SK-N-SH treated with all-trans-retinoic acid at 6 μM for 48 hours (cell line): Measurements from ENCODE around the gene RPL19.

Experiments used
- ATAC-seq: fragments of 200-7000 bp; cut with Tn5 transposase; 3 replicates; pipeline ENCODE4 v1.9.1; 2020; ENCODE audit warnings: mild to moderate bottlenecking, moderate library complexity
- ARNTL ChIP-seq: fragments of 450-650 bp; formaldehyde crosslinking; IDR thresholded peaks from 2 replicates; pipeline ENCODE4 v1.5.0; 2020; ENCODE audit warnings: low read depth, mild to moderate bottlenecking, moderate library complexity, borderline replicate concordance
- BACH2 ChIP-seq: fragments of 250-450 bp; sonication (Bioruptor Pico); IDR thresholded peaks from 2 replicates; pipeline ENCODE4 v1.9.0; 2021; ENCODE audit warnings: mild to moderate bottlenecking, borderline replicate concordance
- CSDC2 ChIP-seq: fragments of 250-450 bp; sonication (Bioruptor Pico); IDR thresholded peaks from 2 replicates; pipeline ENCODE4 v1.5.0; 2020; ENCODE audit warnings: mild to moderate bottlenecking, moderate library complexity
- ESRRG ChIP-seq: fragments of 250-450 bp; sonication (Bioruptor Pico); IDR thresholded peaks from 2 replicates; pipeline ENCODE4 v1.6.1; 2021; ENCODE audit warnings: mild to moderate bottlenecking
- GLIS3 ChIP-seq: fragments of 250-450 bp; sonication (Bioruptor Pico); IDR thresholded peaks from 2 replicates; pipeline ENCODE4 v1.5.0; 2020; ENCODE audit warnings: mild to moderate bottlenecking, moderate library complexity
- ISL1 ChIP-seq: fragments of 250-450 bp; sonication (Bioruptor Pico); IDR thresholded peaks from 2 replicates; pipeline ENCODE4 v2.1.2; 2022; ENCODE audit warnings: mild to moderate bottlenecking, moderate library complexity
- OSR1 ChIP-seq: fragments of 250-450 bp; sonication (Bioruptor Pico); IDR thresholded peaks from 2 replicates; pipeline ENCODE4 v1.8.0; 2022; ENCODE audit warnings: moderate library complexity, mild to moderate bottlenecking, inconsistent platforms
- PPARA ChIP-seq: fragments of 250-450 bp; sonication (Bioruptor Pico); IDR thresholded peaks from 2 replicates; pipeline ENCODE4 v1.5.0; 2020; ENCODE audit warnings: mild to moderate bottlenecking, borderline replicate concordance
- RARB ChIP-seq: fragments of 250-450 bp; sonication (Bioruptor Pico); IDR thresholded peaks from 2 replicates; pipeline ENCODE4 v1.8.0; 2021; ENCODE audit warnings: mild to moderate bottlenecking, moderate library complexity
- SNAI2 ChIP-seq: fragments of 250-450 bp; sonication (Bioruptor Pico); IDR thresholded peaks from 2 replicates; pipeline ENCODE4 v1.5.0; 2020; ENCODE audit warnings: mild to moderate bottlenecking, moderate library complexity
- TOX ChIP-seq: fragments of 250-450 bp; sonication (Bioruptor Pico); IDR thresholded peaks from 2 replicates; pipeline ENCODE4 v1.8.0; 2021; ENCODE audit warnings: mild to moderate bottlenecking, moderate library complexity, borderline replicate concordance
- ZC3H10 ChIP-seq: fragments of 250-450 bp; sonication (Bioruptor Pico); IDR thresholded peaks from 2 replicates; pipeline ENCODE4 v1.5.1; 2021; ENCODE audit warnings: mild to moderate bottlenecking, moderate library complexity
- ZFP3 ChIP-seq: fragments of 250-450 bp; sonication (Bioruptor Pico); IDR thresholded peaks from 2 replicates; pipeline ENCODE4 v1.5.0; 2020; ENCODE audit warnings: mild to moderate bottlenecking, moderate library complexity
- ZFP30 ChIP-seq: fragments of 450-650 bp; formaldehyde crosslinking; IDR thresholded peaks from 2 replicates; pipeline ENCODE4 v1.5.0; 2022; ENCODE audit warnings: mild to moderate bottlenecking, moderate library complexity
- ZNF565 ChIP-seq: fragments of 450-650 bp; formaldehyde crosslinking; conservative IDR thresholded peaks from 2 replicates; pipeline ENCODE4 v1.5.0; 2020; ENCODE audit warnings: low read depth, mild to moderate bottlenecking, moderate library complexity
- ZNF70 ChIP-seq: fragments of 450-650 bp; formaldehyde crosslinking; IDR thresholded peaks from 2 replicates; pipeline ENCODE4 v1.5.0; 2020; ENCODE audit warnings: mild to moderate bottlenecking, moderate library complexity
- ZNF8 ChIP-seq: fragments of 450-650 bp; formaldehyde crosslinking; IDR thresholded peaks from 2 replicates; pipeline ENCODE4 v1.5.0; 2020; ENCODE audit warnings: mild to moderate bottlenecking, moderate library complexity
- TF ChIP-seq, protein P1 (sequence below): fragments of 250-450 bp; sonication (Bioruptor Pico); IDR thresholded peaks from 2 replicates; pipeline ENCODE4 v1.8.0; 2021; ENCODE audit warnings: low read depth, mild to moderate bottlenecking, moderate library complexity, borderline replicate concordance
- TF ChIP-seq, protein P2 (sequence below): fragments of 250-450 bp; sonication (Bioruptor Pico); IDR thresholded peaks from 2 replicates; pipeline ENCODE4 v1.8.0; 2020; ENCODE audit warnings: mild to moderate bottlenecking, moderate library complexity, borderline replicate concordance
- TF ChIP-seq, protein P3 (sequence below): fragments of 250-450 bp; sonication (Bioruptor Pico); IDR thresholded peaks from 2 replicates; pipeline ENCODE4 v1.5.1; 2020; ENCODE audit warnings: low read depth, mild to moderate bottlenecking, moderate library complexity
- TF ChIP-seq, protein P4 (sequence below): fragments of 250-450 bp; sonication (Bioruptor Pico); IDR thresholded peaks from 2 replicates; pipeline ENCODE4 v1.5.1; 2021; ENCODE audit warnings: mild to moderate bottlenecking, moderate library complexity
- TF ChIP-seq, protein P5 (sequence below): fragments of 250-450 bp; sonication (Bioruptor Pico); IDR thresholded peaks from 2 replicates; pipeline ENCODE4 v1.5.0; 2020; ENCODE audit warnings: mild to moderate bottlenecking, moderate library complexity

The RPL19 gene

DNA sequence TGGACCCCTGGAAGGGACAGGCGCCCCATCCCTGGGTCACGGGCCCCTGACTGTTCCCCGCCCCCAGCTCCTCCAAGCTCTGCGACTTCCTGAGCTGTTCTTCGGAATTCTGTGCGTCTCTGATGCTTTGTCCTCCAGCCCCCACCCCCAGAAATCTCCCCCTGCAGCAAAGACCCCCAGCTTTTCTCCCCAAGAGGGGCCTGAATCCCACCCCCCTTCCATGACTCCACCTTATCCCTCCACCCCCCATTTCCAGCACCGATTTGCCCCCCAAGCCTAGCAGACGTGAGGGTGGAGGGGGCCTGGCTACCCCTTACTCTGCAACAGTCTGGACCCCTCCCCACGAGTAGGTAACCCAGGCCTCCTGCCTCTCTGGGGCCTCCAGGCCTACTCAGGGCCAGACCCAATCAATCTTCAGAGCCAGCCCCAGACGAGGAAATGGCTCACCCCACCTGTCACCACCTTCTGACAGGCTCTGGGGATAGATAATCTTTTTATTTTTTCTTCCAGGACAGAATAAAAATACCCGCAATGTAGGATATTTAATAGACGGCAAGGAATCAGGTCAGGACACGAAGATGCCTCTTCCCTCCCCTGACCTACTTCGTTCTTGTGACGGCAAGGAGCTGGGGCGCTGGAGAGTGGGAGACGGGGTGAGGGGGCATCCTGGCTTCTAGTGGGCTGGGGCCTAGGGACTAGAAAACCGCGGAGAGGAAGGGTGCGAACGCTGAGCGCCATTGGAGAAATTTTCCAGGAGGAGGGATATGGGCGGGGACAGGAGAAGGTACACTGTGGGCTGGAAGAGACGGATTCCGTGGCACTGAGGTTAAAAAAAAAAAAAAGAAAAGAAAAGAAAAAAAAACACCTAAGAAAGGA is 47.9 kb upstream of the RPL19 start:
- TF ChIP-seq OSR1 (CRISPR knock-in tag) (no peak), GLIS3 (CRISPR knock-in tag) (no peak), ZFP3 (CRISPR knock-in tag) (no peak), PPARA (CRISPR knock-in tag) (no peak), ESRRG (CRISPR knock-in tag) (no peak), SNAI2 (CRISPR knock-in tag) (no peak), ZNF8 (CRISPR knock-in tag) (no peak), RARB (CRISPR knock-in tag) (no peak), BACH2 (CRISPR knock-in tag) (no peak), CSDC2 (CRISPR knock-in tag) (no peak), ZFP30 (CRISPR knock-in tag) (no peak), TOX (no peak), ISL1 (no peak), ARNTL (CRISPR knock-in tag) (no peak)
- TF ChIP-seq, protein P1, sequence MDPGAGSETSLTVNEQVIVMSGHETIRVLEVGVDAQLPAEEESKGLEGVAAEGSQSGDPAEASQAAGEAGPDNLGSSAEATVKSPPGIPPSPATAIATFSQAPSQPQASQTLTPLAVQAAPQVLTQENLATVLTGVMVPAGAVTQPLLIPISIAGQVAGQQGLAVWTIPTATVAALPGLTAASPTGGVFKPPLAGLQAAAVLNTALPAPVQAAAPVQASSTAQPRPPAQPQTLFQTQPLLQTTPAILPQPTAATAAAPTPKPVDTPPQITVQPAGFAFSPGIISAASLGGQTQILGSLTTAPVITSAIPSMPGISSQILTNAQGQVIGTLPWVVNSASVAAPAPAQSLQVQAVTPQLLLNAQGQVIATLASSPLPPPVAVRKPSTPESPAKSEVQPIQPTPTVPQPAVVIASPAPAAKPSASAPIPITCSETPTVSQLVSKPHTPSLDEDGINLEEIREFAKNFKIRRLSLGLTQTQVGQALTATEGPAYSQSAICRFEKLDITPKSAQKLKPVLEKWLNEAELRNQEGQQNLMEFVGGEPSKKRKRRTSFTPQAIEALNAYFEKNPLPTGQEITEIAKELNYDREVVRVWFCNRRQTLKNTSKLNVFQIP = no peak
- TF ChIP-seq, protein P2, sequence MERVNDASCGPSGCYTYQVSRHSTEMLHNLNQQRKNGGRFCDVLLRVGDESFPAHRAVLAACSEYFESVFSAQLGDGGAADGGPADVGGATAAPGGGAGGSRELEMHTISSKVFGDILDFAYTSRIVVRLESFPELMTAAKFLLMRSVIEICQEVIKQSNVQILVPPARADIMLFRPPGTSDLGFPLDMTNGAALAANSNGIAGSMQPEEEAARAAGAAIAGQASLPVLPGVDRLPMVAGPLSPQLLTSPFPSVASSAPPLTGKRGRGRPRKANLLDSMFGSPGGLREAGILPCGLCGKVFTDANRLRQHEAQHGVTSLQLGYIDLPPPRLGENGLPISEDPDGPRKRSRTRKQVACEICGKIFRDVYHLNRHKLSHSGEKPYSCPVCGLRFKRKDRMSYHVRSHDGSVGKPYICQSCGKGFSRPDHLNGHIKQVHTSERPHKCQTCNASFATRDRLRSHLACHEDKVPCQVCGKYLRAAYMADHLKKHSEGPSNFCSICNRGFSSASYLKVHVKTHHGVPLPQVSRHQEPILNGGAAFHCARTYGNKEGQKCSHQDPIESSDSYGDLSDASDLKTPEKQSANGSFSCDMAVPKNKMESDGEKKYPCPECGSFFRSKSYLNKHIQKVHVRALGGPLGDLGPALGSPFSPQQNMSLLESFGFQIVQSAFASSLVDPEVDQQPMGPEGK = no peak
- TF ChIP-seq, protein P3, sequence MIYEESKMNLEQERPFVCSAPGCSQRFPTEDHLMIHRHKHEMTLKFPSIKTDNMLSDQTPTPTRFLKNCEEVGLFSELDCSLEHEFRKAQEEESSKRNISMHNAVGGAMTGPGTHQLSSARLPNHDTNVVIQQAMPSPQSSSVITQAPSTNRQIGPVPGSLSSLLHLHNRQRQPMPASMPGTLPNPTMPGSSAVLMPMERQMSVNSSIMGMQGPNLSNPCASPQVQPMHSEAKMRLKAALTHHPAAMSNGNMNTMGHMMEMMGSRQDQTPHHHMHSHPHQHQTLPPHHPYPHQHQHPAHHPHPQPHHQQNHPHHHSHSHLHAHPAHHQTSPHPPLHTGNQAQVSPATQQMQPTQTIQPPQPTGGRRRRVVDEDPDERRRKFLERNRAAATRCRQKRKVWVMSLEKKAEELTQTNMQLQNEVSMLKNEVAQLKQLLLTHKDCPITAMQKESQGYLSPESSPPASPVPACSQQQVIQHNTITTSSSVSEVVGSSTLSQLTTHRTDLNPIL (CRISPR knock-in tag) = no peak
- ATAC-seq = peak; percentile 6

DNA sequence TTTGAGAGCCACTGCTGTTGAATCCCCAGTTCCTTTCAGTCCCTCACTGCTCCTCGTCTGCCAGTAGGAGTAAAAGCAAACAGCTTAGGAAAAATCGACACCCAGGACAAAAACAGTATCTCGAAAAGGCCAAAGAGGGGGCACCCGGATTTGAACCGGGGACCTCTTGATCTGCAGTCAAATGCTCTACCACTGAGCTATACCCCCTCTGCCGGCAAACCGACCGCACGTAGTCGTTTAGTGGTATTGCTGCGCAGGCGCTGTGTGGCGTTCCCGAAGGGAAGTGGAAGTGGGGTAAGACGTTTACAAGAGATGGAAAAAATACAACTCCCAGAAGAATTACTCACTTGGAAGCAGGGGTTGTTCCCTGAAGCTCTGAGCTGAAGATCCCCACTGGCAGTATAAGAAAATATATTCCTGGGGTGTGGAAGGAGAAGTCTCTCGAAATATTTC is 46.5 kb upstream of the RPL19 start:
- TF ChIP-seq CSDC2 (CRISPR knock-in tag) (no peak), ZNF8 (CRISPR knock-in tag) (no peak), RARB (CRISPR knock-in tag) (no peak), ZNF565 (CRISPR knock-in tag) (no peak), ESRRG (CRISPR knock-in tag) (no peak), ZNF70 (no peak), ZFP3 (CRISPR knock-in tag) (no peak), ZC3H10 (CRISPR knock-in tag) (no peak)
- TF ChIP-seq, protein P4, sequence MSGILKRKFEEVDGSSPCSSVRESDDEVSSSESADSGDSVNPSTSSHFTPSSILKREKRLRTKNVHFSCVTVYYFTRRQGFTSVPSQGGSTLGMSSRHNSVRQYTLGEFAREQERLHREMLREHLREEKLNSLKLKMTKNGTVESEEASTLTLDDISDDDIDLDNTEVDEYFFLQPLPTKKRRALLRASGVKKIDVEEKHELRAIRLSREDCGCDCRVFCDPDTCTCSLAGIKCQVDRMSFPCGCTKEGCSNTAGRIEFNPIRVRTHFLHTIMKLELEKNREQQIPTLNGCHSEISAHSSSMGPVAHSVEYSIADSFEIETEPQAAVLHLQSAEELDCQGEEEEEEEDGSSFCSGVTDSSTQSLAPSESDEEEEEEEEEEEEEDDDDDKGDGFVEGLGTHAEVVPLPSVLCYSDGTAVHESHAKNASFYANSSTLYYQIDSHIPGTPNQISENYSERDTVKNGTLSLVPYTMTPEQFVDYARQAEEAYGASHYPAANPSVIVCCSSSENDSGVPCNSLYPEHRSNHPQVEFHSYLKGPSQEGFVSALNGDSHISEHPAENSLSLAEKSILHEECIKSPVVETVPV (CRISPR knock-in tag) = no peak
- TF ChIP-seq, protein P5, sequence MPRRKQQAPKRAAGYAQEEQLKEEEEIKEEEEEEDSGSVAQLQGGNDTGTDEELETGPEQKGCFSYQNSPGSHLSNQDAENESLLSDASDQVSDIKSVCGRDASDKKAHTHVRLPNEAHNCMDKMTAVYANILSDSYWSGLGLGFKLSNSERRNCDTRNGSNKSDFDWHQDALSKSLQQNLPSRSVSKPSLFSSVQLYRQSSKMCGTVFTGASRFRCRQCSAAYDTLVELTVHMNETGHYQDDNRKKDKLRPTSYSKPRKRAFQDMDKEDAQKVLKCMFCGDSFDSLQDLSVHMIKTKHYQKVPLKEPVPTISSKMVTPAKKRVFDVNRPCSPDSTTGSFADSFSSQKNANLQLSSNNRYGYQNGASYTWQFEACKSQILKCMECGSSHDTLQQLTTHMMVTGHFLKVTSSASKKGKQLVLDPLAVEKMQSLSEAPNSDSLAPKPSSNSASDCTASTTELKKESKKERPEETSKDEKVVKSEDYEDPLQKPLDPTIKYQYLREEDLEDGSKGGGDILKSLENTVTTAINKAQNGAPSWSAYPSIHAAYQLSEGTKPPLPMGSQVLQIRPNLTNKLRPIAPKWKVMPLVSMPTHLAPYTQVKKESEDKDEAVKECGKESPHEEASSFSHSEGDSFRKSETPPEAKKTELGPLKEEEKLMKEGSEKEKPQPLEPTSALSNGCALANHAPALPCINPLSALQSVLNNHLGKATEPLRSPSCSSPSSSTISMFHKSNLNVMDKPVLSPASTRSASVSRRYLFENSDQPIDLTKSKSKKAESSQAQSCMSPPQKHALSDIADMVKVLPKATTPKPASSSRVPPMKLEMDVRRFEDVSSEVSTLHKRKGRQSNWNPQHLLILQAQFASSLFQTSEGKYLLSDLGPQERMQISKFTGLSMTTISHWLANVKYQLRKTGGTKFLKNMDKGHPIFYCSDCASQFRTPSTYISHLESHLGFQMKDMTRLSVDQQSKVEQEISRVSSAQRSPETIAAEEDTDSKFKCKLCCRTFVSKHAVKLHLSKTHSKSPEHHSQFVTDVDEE (CRISPR knock-in tag) = no peak
- ATAC-seq = peak; percentile 65
